ENCODE data around the gene CDHR2. TPM values are rescaled to one million over a fixed set of nuclear protein-coding genes. Genes with fewer than 3 reads are reported as not detected.
A peak's percentile ranks its signal among the peaks of the same experiment; 100 is the strongest.

Gene CDHR2
- total RNA-seq, 2 donors from 2014 or later = 0.67 to 0.81 TPM

GRCh38 chr5:176619203-176619568 is 70.0 kb downstream of the CDHR2 start:
- peak overlapping the region in 1 of 2 donors; percentile 78 for H3K4me3 Mint-ChIP-seq
- no peaks in the 10 kb centered on the region for H3K9me3 Mint-ChIP-seq
- no peaks in the 10 kb centered on the region for H3K36me3 Mint-ChIP-seq (ENCODE audit: insufficient read depth in 2 of 2)
- peaks cover 6% of the 10 kb centered on the region for H3K4me1 Mint-ChIP-seq (ENCODE audit: low read depth)
- no peak overlapping the region for H3K27ac Mint-ChIP-seq
- DNase-seq (peak; percentile 89 to 92), ATAC-seq (replicated peaks in 1 of 2) (peak; percentile 98 to 99)
- H3K27me3 Mint-ChIP-seq (ENCODE audit: low read depth) = peaks cover 72% of the 10 kb centered on the region

GRCh38 chr5:176619569-176620332 is 70.6 kb downstream of the CDHR2 start:
- peaks cover 74% of the 10 kb centered on the region for H3K27me3 Mint-ChIP-seq (ENCODE audit: low read depth)
- ATAC-seq (replicated peaks in 1 of 2) = no peak
- H3K27ac Mint-ChIP-seq = no peak overlapping the region
- H3K36me3 Mint-ChIP-seq (ENCODE audit: insufficient read depth in 2 of 2) = no peaks in the 10 kb centered on the region
- no peak for DNase-seq
- peak overlapping the region; percentile 46 to 78 for H3K4me3 Mint-ChIP-seq
- H3K4me1 Mint-ChIP-seq (ENCODE audit: low read depth) = peaks cover 6% of the 10 kb centered on the region
- H3K9me3 Mint-ChIP-seq = no peaks in the 10 kb centered on the region

GRCh38 chr5:176620333-176620981 is 71.3 kb downstream of the CDHR2 start:
- Mint-ChIP-seq H3K27ac (no peak overlapping the region), H3K9me3 (no peaks in the 10 kb centered on the region), H3K4me3 (peak overlapping the region; percentile 46 to 78), H3K27me3 (ENCODE audit: low read depth) (peaks cover 67% of the 10 kb centered on the region), H3K36me3 (ENCODE audit: insufficient read depth in 2 of 2) (no peaks in the 10 kb centered on the region), H3K4me1 (ENCODE audit: low read depth) (peaks cover 6% of the 10 kb centered on the region)
- ATAC-seq (replicated peaks in 1 of 2) (peak in 1 of 2 donors; percentile 5), DNase-seq (no peak)

- peaks cover 62% of the 10 kb centered on the region for H3K27me3 Mint-ChIP-seq (ENCODE audit: low read depth)
- H3K4me1 Mint-ChIP-seq (ENCODE audit: low read depth) = peaks cover 6% of the 10 kb centered on the region
- no peak overlapping the region for H3K4me3 Mint-ChIP-seq
- DNase-seq (no peak), ATAC-seq (replicated peaks in 1 of 2) (no peak)
- no peak overlapping the region for H3K27ac Mint-ChIP-seq
- no peaks in the 10 kb centered on the region for H3K9me3 Mint-ChIP-seq
- H3K36me3 Mint-ChIP-seq (ENCODE audit: insufficient read depth in 2 of 2) = no peaks in the 10 kb centered on the region
Measured at GRCh38 chr5:176621661-176622079, 72.5 kb downstream of the CDHR2 start.

GRCh38 chr5:176624142-176624541 is 75.0 kb downstream of the CDHR2 start:
- Mint-ChIP-seq H3K4me1 (ENCODE audit: low read depth) (peaks cover 6% of the 10 kb centered on the region), H3K27me3 (ENCODE audit: low read depth) (peaks cover 66% of the 10 kb centered on the region), H3K27ac (no peak overlapping the region), H3K9me3 (no peaks in the 10 kb centered on the region), H3K4me3 (no peak overlapping the region), H3K36me3 (ENCODE audit: insufficient read depth in 2 of 2) (no peaks in the 10 kb centered on the region)
- DNase-seq (no peak), ATAC-seq (replicated peaks in 1 of 2) (no peak)

GRCh38 chr5:176624938-176625337 is 75.8 kb downstream of the CDHR2 start:
- H3K9me3 Mint-ChIP-seq = no peaks in the 10 kb centered on the region
- H3K27me3 Mint-ChIP-seq (ENCODE audit: low read depth) = peaks cover 69% of the 10 kb centered on the region
- no peak for ATAC-seq (replicated peaks in 1 of 2)
- H3K4me3 Mint-ChIP-seq = no peak overlapping the region
- no peaks in the 10 kb centered on the region for H3K36me3 Mint-ChIP-seq (ENCODE audit: insufficient read depth in 2 of 2)
- H3K27ac Mint-ChIP-seq = no peak overlapping the region
- DNase-seq = no peak
- peaks cover 6% of the 10 kb centered on the region for H3K4me1 Mint-ChIP-seq (ENCODE audit: low read depth)

- no peak overlapping the region for H3K4me3 Mint-ChIP-seq
Measured at GRCh38 chr5:176625512-176625911, 76.4 kb downstream of the CDHR2 start.

GRCh38 chr5:176625966-176626875 is 77.1 kb downstream of the CDHR2 start:
- no peak for DNase-seq
- Mint-ChIP-seq H3K27ac (no peak overlapping the region), H3K4me1 (ENCODE audit: low read depth) (peaks cover 6% of the 10 kb centered on the region), H3K9me3 (no peaks in the 10 kb centered on the region), H3K36me3 (ENCODE audit: insufficient read depth in 2 of 2) (no peaks in the 10 kb centered on the region), H3K4me3 (no peak overlapping the region), H3K27me3 (ENCODE audit: low read depth) (peaks cover 65% of the 10 kb centered on the region)
- ATAC-seq (replicated peaks in 1 of 2) = no peak

More at GRCh38 chr5:176625512-176625911, 76.4 kb downstream of the CDHR2 start:
- no peaks in the 10 kb centered on the region for H3K9me3 Mint-ChIP-seq
- ATAC-seq (replicated peaks in 1 of 2) (no peak), DNase-seq (no peak)
- H3K36me3 Mint-ChIP-seq (ENCODE audit: insufficient read depth in 2 of 2) = no peaks in the 10 kb centered on the region
- peaks cover 2% of the 10 kb centered on the region for H3K4me1 Mint-ChIP-seq (ENCODE audit: low read depth)
- no peak overlapping the region for H3K27ac Mint-ChIP-seq
- H3K27me3 Mint-ChIP-seq (ENCODE audit: low read depth) = peaks cover 64% of the 10 kb centered on the region

- Mint-ChIP-seq H3K4me1 (ENCODE audit: low read depth) (peaks cover 6% of the 10 kb centered on the region), H3K36me3 (ENCODE audit: insufficient read depth in 2 of 2) (no peaks in the 10 kb centered on the region), H3K9me3 (no peaks in the 10 kb centered on the region), H3K27ac (no peak overlapping the region), H3K4me3 (no peak overlapping the region), H3K27me3 (ENCODE audit: low read depth) (peaks cover 72% of the 10 kb centered on the region)
- DNase-seq = no peak
- ATAC-seq (replicated peaks in 1 of 2) = no peak
Measured at GRCh38 chr5:176626876-176627236, 77.7 kb downstream of the CDHR2 start.

GRCh38 chr5:176627582-176627981 is 78.4 kb downstream of the CDHR2 start:
- peaks cover 71% of the 10 kb centered on the region for H3K27me3 Mint-ChIP-seq (ENCODE audit: low read depth)
- H3K9me3 Mint-ChIP-seq = no peaks in the 10 kb centered on the region
- H3K27ac Mint-ChIP-seq = no peak overlapping the region
- DNase-seq (no peak), ATAC-seq (replicated peaks in 1 of 2) (no peak)
- H3K4me3 Mint-ChIP-seq = no peak overlapping the region
- no peaks in the 10 kb centered on the region for H3K36me3 Mint-ChIP-seq (ENCODE audit: insufficient read depth in 2 of 2)
- peaks cover 6% of the 10 kb centered on the region for H3K4me1 Mint-ChIP-seq (ENCODE audit: low read depth)

GRCh38 chr5:176628406-176629228 is 79.5 kb downstream of the CDHR2 start:
- peak overlapping the region in 1 of 2 donors; percentile 10 for H3K4me3 Mint-ChIP-seq
- ATAC-seq (replicated peaks in 1 of 2) (no peak), DNase-seq (no peak)
- no peaks in the 10 kb centered on the region for H3K9me3 Mint-ChIP-seq
- H3K27me3 Mint-ChIP-seq (ENCODE audit: low read depth) = peaks cover 75% of the 10 kb centered on the region
- no peaks in the 10 kb centered on the region for H3K36me3 Mint-ChIP-seq (ENCODE audit: insufficient read depth in 2 of 2)
- H3K27ac Mint-ChIP-seq = no peak overlapping the region
- H3K4me1 Mint-ChIP-seq (ENCODE audit: low read depth) = peaks cover 10% of the 10 kb centered on the region

- DNase-seq = no peak
- H3K27ac Mint-ChIP-seq = no peak overlapping the region
- H3K9me3 Mint-ChIP-seq = no peaks in the 10 kb centered on the region
- H3K4me3 Mint-ChIP-seq = peak overlapping the region; percentile 63 to 67
- ATAC-seq (replicated peaks in 1 of 2) = no peak
- no peaks in the 10 kb centered on the region for H3K36me3 Mint-ChIP-seq (ENCODE audit: insufficient read depth in 2 of 2)
- peaks cover 77% of the 10 kb centered on the region for H3K27me3 Mint-ChIP-seq (ENCODE audit: low read depth)
- peaks cover 17% of the 10 kb centered on the region for H3K4me1 Mint-ChIP-seq (ENCODE audit: low read depth)
Measured at GRCh38 chr5:176629317-176629852, 80.2 kb downstream of the CDHR2 start.

Data from activated T-cell treated with anti-CD3 and anti-CD28 coated beads, Interleukin-2, amount 50 U/mL, for 72 hours (primary cell).